Mucosa of rectum (tissue), 2 donors: ENCODE results near the gene IGF2R.

Experiments
- H3K27ac ChIP-seq, 2 donors: one replicate each; pipeline ENCODE4 v1.7.0; 2013; ENCODE audit warnings: inconsistent platforms in 2 of 2, low read depth in 2 of 2, low read length in 2 of 2
- H3K27me3 ChIP-seq, 2 donors: one replicate each; pipeline ENCODE4 v1.7.0; 2013; ENCODE audit warnings: low read length in 2 of 2; ENCODE audit not compliant: control insufficient read depth in 2 of 2, insufficient read depth in 2 of 2
- H3K36me3 ChIP-seq, 2 donors: one replicate each; pipeline ENCODE4 v1.7.0; 2013; ENCODE audit warnings: low read length in 2 of 2; ENCODE audit not compliant: control insufficient read depth in 2 of 2, insufficient read depth in 2 of 2
- H3K4me1 ChIP-seq, 2 donors: one replicate each; pipeline ENCODE4 v1.7.0; 2013; ENCODE audit warnings: low read length in 2 of 2, mild to moderate bottlenecking in 1 of 2; ENCODE audit not compliant: control insufficient read depth in 2 of 2, insufficient read depth in 2 of 2
- H3K4me3 ChIP-seq, 2 donors: one replicate each; pipeline ENCODE4 v1.7.0; 2013; ENCODE audit warnings: low read length in 2 of 2
- H3K9ac ChIP-seq, 2 donors: one replicate each; pipeline ENCODE4 v1.7.0; 2013; ENCODE audit warnings: low read length in 2 of 2, low read depth in 1 of 2, mild to moderate bottlenecking in 1 of 2
- H3K9me3 ChIP-seq, 2 donors: one replicate each; pipeline ENCODE4 v1.7.0; 2013; ENCODE audit warnings: low read length in 2 of 2; ENCODE audit not compliant: control insufficient read depth in 2 of 2
- donor health status: healthy.
- donor health status: Normal muscosa, but diverticular disease.

IGF2R gene

DNA sequence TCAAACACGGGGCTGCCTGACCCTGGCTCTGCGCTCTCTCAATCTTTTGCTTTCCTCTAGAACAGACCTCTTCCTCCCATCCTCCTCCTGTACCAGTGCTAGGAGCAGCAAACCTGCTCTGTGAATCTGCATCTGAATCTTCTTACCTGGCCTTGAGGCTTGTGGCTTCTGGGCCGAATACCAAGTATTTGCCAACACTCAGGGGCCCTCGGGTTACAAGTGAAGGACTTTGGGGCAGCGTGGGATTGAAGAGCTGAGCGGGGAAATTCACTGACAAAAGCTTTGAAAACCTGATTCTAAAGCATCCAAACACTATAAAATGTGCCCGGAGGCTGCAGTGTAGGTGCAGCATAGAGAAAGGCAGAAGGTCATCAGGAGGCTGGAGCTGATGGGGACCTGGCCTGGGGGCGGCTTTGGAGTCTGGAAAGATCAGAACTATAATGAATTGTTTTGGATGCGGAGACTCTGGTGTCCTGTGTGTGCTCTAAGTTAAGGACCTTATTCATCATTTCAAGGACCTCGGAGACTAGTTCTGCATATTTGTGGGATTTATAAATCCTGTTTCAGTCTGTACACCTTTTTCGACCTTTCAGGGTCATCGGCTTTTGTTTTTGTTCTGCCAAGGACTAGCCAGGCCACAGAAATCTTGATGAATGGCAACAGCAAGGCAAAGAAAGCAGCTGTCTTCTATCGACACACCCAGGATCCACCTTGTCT, 16.4 kb upstream of the IGF2R start:
- H3K36me3 ChIP-seq, result no peaks in the 10 kb centered on the region
- no peaks in the 10 kb centered on the region for H3K9me3 ChIP-seq
- no peak overlapping the region for H3K4me3 ChIP-seq
- no peak overlapping the region for H3K9ac ChIP-seq
- no peak overlapping the region for H3K27ac ChIP-seq
- peaks cover 0 to 2% of the 10 kb centered on the region in 2 donors for H3K27me3 ChIP-seq
- H3K4me1 ChIP-seq, result no peaks in the 10 kb centered on the region

DNA sequence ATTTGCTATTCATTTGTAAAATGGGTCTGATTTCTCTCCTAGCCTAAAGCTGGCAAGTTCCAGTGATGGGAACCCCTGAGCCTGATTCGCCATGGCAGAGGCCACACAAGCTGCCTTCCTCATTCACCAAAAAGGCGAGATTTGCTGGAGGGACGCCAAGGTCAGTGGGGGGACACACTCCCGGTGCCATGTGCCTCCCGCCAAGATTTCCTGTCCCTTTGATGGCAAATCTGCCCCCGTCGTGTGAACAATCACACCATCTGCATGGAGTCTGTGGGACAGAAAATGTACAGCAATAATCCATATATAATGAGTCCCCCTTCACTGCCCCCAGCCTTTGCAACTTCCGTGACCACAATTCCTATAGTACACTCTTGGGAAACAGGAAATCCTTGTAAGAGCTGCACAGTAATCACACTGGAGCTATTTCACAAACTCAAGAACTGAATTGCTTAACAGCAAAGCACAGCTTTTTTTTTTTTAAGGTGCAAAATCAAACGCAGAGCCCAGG, 15.7 kb upstream of the IGF2R start:
- H3K9ac ChIP-seq, result no peak overlapping the region
- H3K4me1 ChIP-seq, result no peaks in the 10 kb centered on the region
- H3K27me3 ChIP-seq, result peaks cover 0 to 2% of the 10 kb centered on the region in 2 donors
- H3K9me3 ChIP-seq, result no peaks in the 10 kb centered on the region
- no peak overlapping the region for H3K27ac ChIP-seq
- no peak overlapping the region for H3K4me3 ChIP-seq
- H3K36me3 ChIP-seq, result no peaks in the 10 kb centered on the region

DNA sequence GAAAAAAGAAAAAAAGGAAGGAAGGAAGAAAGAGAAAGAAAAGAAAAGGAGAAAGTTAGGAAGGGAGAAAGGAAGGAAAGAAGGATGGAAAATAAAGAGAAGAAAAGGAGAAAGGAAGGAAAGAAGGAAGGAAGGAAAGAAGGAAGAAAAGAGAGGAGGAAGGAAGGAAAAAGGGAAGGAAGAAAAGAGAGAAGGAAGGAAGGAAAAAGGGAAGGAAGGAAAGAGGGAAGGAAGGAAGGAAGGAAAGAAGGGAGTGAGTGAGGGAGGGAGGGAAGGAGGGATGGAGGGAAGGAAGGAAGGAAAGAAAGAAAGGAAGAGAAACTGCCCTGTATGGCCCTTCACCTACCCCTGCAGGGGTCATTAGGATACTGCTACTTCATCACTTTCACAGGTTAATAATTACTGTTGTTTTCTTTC, 12.9 kb upstream of the IGF2R start:
- no peaks in the 10 kb centered on the region for H3K4me1 ChIP-seq
- peaks cover 0 to 2% of the 10 kb centered on the region in 2 donors for H3K27me3 ChIP-seq
- no peaks in the 10 kb centered on the region for H3K36me3 ChIP-seq
- H3K9ac ChIP-seq, result no peak overlapping the region
- H3K9me3 ChIP-seq, result no peaks in the 10 kb centered on the region
- H3K27ac ChIP-seq, result no peak overlapping the region
- no peak overlapping the region for H3K4me3 ChIP-seq

DNA sequence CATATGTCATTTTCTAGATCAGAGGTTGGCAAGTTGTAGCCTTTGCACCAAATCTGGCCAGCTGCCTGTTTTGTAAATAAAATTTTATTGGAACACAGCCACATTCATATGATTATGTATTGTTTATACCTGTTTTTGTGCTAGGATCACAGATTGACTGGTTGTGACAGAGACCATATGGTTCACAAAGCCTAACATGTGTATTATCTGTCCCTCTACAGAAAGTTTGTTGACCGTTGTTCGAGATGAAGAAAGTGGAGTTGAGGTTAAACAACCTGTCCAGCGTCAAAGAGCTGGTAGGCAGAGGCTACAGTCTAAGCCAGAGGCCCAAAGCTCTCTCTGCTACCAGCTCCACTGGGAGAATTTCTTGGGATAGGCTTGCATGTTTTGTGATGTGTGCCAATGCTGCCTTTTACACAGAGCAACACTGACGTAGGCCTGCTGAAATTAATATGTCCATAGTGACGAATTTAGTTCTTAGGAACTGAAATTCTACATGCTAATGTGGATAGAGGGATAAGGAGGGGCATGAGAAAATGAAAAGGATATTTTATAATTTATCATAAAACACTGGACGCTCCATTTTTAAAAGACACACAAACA, 11.7 kb upstream of the IGF2R start:
- Histone ChIP-seq H3K4me3 (no peak overlapping the region), H3K9ac (no peak overlapping the region), H3K27me3 (peaks cover 0 to 2% of the 10 kb centered on the region in 2 donors), H3K27ac (no peak overlapping the region), H3K9me3 (no peaks in the 10 kb centered on the region), H3K36me3 (no peaks in the 10 kb centered on the region), H3K4me1 (no peaks in the 10 kb centered on the region)

DNA sequence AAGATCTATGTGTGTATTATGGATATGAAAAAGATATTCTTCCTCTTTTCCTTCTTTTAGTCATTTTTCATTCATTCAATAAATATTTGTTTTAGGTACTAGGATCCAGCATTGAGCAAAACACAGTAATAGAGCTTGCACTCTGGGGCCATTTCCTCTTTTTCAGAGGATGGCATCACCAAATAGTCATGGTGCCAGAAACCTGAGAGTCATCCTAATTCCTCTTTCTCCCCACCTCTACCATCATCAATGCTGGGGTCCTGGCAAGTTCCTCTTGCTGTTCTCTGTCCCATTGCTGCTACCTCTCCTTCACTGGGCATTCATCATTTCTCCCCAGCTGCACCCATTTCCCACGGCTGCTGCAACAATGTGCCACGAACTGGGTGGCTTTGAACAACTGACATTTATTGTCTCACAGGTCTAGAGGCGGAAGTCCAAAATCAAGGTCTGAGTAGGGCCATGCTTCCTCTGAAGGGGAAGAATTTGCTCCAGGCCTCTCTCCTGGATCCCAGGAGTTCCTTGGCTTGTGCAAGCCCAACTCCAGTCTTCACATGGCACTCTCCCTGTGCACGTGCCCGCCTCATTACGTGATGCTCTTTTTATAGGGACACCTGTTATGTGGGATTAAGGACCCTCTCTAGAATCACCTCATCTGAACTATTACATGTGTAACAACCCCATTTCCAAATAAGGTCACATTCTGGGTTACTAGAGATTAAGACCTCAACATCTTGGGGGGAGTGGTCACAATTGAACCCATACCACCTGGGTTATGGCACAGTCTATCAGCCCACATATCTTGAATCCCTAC, 9.5 kb upstream of the IGF2R start:
- Histone ChIP-seq H3K27ac (peak overlapping the region in 1 of 2 donors; percentile 44), H3K36me3 (no peaks in the 10 kb centered on the region), H3K27me3 (no peaks in the 10 kb centered on the region), H3K4me1 (no peaks in the 10 kb centered on the region), H3K9ac (no peak overlapping the region), H3K4me3 (no peak overlapping the region), H3K9me3 (no peaks in the 10 kb centered on the region)

DNA sequence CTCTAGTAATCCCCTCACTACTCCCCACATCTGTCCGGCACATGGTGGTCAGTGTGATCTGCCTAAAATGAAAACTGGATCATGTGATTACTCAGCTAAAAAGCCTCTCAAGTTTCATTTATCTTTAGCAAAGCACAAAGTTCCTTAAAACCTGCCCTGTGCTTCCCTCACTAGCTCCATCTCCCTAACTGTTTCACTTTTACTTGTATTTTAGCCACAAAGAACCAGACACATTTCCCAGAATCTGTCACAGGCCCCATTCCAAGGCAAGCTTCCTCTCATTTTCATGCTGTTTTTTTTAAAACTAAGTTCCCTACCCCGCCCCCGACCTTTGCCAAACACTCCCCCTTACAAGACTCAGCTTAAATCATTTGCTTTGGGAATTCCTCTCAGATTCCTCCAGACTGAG, 8.9 kb upstream of the IGF2R start:
- Histone ChIP-seq H3K27ac (peak overlapping the region in 1 of 2 donors; percentile 44), H3K9me3 (no peaks in the 10 kb centered on the region), H3K36me3 (no peaks in the 10 kb centered on the region), H3K27me3 (no peaks in the 10 kb centered on the region), H3K4me1 (no peaks in the 10 kb centered on the region), H3K9ac (no peak overlapping the region), H3K4me3 (no peak overlapping the region)

DNA sequence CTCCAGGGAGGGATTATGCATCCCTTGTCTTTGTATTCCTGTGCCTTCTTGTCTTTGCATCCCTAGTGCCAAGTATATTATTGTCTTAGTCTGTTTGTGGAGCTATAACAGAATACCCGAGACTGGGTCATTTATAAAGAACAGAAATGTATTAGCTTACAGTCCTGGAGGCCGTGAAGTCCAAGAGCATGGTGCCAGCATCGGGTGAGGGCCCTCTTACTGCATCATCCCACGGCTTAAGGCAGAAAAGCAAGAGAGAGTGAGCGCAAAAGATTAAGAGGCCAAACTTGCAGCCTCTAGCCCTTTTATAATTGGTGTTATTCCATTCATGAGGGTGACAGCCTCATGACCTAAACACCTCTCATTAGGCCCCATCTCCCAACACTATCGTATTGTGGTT, 8.4 kb upstream of the IGF2R start:
- Histone ChIP-seq H3K27me3 (no peaks in the 10 kb centered on the region), H3K9me3 (no peaks in the 10 kb centered on the region), H3K36me3 (no peaks in the 10 kb centered on the region), H3K4me1 (no peaks in the 10 kb centered on the region), H3K9ac (no peak overlapping the region), H3K27ac (no peak overlapping the region), H3K4me3 (no peak overlapping the region)

DNA sequence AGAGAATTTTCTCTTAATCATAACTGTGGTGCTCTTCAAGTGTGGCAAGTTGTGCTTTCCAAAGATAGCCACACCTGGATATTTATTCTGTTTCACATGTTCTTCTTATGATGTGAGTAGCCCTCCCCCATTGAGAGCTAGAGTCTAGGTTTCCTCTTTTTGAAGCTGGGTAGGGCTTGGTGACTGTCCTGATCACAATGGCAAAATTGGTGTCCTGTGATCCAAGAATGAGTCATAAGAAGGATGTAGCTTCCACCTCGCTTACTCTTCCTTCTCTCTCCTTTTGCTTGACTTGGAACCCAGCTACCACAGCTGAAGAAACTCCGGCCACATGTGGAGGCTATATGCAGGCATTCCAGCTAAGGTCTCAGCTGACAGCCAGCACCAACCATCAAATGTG, 7.4 kb upstream of the IGF2R start:
- no peaks in the 10 kb centered on the region for H3K4me1 ChIP-seq
- H3K27me3 ChIP-seq, result no peaks in the 10 kb centered on the region
- H3K9me3 ChIP-seq, result no peaks in the 10 kb centered on the region
- H3K9ac ChIP-seq, result no peak overlapping the region
- no peak overlapping the region for H3K27ac ChIP-seq
- no peaks in the 10 kb centered on the region for H3K36me3 ChIP-seq
- no peak overlapping the region for H3K4me3 ChIP-seq

DNA sequence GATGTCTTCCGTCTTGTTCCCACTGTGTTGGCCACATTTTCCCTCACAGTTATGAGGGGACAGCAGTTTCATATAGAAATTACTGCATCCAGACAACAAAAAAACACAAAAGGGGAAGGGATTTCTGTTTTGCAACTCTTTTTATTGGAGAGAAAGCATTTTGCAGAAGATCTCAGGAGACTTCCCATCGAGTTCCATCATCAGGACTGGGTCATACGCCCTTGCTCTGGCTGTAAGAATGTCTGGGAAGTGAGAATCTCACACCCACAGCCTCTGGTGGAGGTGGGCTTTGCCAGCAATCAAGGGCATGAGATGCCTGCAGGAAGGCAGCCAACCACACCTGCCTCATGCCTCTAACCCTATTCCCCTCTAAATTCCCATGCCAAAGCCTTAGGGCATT, 5.8 kb upstream of the IGF2R start:
- Histone ChIP-seq H3K9me3 (no peaks in the 10 kb centered on the region), H3K36me3 (no peaks in the 10 kb centered on the region), H3K4me3 (no peak overlapping the region), H3K4me1 (no peaks in the 10 kb centered on the region), H3K27ac (no peak overlapping the region), H3K27me3 (no peaks in the 10 kb centered on the region), H3K9ac (no peak overlapping the region)

DNA sequence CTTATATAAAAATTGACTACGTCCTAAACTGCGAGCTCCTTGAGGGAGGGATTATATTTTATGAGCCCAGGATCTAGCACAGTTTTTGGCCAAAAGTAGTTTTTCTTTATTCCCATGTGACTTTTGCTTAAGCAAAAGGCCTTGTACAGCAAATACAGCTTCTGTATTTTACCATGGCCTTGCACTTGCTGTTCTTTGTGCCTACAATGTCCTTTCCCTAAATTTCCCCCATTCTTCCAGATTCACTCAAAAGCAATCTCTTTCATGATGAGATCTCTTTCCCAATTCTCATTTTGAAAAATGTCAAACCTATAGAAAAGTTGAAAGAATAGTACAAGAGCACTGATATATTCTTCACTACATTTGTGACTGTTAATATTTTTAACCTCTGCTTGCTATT, 4.8 kb upstream of the IGF2R start:
- Histone ChIP-seq H3K9me3 (no peaks in the 10 kb centered on the region), H3K36me3 (no peaks in the 10 kb centered on the region), H3K27me3 (no peaks in the 10 kb centered on the region), H3K4me1 (peaks cover 4% of the 10 kb centered on the region in 2 donors), H3K4me3 (no peak overlapping the region), H3K9ac (no peak overlapping the region), H3K27ac (no peak overlapping the region)
